ENCODE measurements around the gene PLA2G4A. TPM values are rescaled to one million over a fixed set of nuclear protein-coding genes. Genes with fewer than 3 reads are reported as not detected.

PLA2G4A gene
- total RNA-seq, 6 experiments from 2014 or later, result 0.25 to 0.90 (median 0.45) TPM

DNA sequence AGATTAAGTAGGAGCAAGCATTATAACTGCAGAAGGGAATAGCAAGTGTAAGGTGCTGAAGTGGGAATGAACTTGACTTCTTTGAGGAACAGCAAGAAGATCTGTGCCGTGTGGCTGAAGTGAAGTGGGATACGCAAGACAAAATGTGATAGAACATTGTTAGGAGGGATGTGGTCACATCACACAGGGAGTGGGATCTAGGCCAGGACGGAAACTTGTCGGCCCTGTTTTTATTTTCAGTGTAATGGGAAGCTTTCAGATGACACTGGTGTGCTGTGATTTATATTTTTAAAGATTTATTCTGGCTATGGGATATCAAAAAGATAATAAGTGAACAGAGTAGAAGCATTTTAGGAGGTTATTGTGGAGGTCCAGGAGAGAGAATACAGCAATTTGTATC lies 116.4 kb downstream of the PLA2G4A start:
- H3K27me3 Mint-ChIP-seq (ENCODE audit: insufficient read depth), result peaks cover 3% of the 10 kb centered on the region
- TF ChIP-seq, protein P1, sequence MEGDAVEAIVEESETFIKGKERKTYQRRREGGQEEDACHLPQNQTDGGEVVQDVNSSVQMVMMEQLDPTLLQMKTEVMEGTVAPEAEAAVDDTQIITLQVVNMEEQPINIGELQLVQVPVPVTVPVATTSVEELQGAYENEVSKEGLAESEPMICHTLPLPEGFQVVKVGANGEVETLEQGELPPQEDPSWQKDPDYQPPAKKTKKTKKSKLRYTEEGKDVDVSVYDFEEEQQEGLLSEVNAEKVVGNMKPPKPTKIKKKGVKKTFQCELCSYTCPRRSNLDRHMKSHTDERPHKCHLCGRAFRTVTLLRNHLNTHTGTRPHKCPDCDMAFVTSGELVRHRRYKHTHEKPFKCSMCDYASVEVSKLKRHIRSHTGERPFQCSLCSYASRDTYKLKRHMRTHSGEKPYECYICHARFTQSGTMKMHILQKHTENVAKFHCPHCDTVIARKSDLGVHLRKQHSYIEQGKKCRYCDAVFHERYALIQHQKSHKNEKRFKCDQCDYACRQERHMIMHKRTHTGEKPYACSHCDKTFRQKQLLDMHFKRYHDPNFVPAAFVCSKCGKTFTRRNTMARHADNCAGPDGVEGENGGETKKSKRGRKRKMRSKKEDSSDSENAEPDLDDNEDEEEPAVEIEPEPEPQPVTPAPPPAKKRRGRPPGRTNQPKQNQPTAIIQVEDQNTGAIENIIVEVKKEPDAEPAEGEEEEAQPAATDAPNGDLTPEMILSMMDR (IDR thresholded peaks at IDR 0.05), result no peak
- no peak overlapping the region for H3K27ac Mint-ChIP-seq
- no peaks in the 10 kb centered on the region for H3K36me3 Mint-ChIP-seq (ENCODE audit: low read depth)
- no peak overlapping the region for H3K4me3 Mint-ChIP-seq
- DNase-seq, result no peak
- H3K4me1 Mint-ChIP-seq (ENCODE audit: low read depth), result no peaks in the 10 kb centered on the region
- no peaks in the 10 kb centered on the region for H3K9me3 Mint-ChIP-seq

DNA sequence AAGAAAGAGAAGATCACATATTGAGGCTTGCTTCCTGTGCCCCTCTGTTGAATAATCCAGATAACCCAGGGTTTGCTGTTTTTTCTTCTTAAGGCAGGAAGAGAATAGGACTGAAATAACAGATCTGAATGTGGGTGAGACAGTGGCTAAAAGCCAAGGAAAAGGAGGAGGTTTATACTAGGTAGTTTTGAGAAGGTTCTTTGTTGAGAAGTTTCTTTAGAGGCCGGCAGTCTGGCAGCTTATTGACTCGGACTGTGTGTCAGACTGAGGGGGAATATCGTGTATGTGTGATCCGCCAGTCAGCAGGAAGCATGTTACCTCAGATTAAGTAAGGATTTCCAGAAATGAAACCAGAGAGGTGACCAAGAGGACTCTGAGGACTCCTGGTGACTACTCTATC lies 119.8 kb downstream of the PLA2G4A start:
- no peaks in the 10 kb centered on the region for H3K4me1 Mint-ChIP-seq (ENCODE audit: low read depth)
- no peak for DNase-seq
- H3K27me3 Mint-ChIP-seq (ENCODE audit: insufficient read depth), result peaks cover 4% of the 10 kb centered on the region
- H3K4me3 Mint-ChIP-seq, result no peak overlapping the region
- TF ChIP-seq, protein P1 (IDR thresholded peaks at IDR 0.05), result no peak
- H3K27ac Mint-ChIP-seq, result no peak overlapping the region
- no peaks in the 10 kb centered on the region for H3K9me3 Mint-ChIP-seq
- H3K36me3 Mint-ChIP-seq (ENCODE audit: low read depth), result no peaks in the 10 kb centered on the region

DNA sequence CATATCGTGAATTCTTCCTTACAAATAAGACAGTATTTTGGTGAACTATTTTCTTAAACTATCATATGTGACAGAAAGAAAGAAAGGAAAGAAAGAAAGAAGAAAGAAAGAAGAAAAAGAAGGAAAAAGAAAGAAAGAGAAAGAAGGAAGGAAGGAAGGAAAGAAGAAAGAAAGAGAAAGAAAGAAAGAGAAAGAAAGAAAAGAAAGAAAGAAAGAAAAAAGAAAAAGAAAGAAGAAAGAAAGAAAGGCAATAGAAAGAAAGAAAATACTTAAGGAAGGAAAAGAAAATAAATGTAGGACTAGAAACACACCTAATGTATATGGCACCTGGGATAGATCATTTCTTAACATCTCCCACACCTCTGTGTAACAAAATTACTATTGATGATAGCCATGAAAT lies 120.4 kb downstream of the PLA2G4A start:
- no peak overlapping the region for H3K27ac Mint-ChIP-seq
- DNase-seq, result no peak
- H3K27me3 Mint-ChIP-seq (ENCODE audit: insufficient read depth), result peaks cover 4% of the 10 kb centered on the region
- no peaks in the 10 kb centered on the region for H3K9me3 Mint-ChIP-seq
- no peak overlapping the region for H3K4me3 Mint-ChIP-seq
- TF ChIP-seq, protein P1 (IDR thresholded peaks at IDR 0.05), result no peak
- H3K36me3 Mint-ChIP-seq (ENCODE audit: low read depth), result no peaks in the 10 kb centered on the region
- H3K4me1 Mint-ChIP-seq (ENCODE audit: low read depth), result no peaks in the 10 kb centered on the region

DNA sequence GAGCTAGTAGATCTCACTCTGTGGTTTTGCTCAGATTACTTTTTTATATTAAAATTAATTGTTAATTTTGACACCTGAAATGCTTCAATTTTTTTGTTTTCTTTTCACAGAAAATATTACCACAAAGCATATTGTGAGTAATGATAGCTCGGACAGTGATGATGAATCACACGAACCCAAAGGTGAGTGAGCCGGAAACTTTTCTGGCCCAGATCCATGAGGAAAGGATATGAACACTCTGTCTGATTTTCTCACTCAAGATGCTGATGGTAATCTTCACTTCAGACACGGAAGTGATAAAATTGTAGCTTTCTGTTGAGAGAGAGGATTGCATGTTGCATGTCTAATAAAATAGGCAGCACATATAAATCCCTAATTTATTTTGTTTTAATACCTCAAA lies 121.8 kb downstream of the PLA2G4A start:
- no peaks in the 10 kb centered on the region for H3K36me3 Mint-ChIP-seq (ENCODE audit: low read depth)
- no peaks in the 10 kb centered on the region for H3K4me1 Mint-ChIP-seq (ENCODE audit: low read depth)
- H3K9me3 Mint-ChIP-seq, result no peaks in the 10 kb centered on the region
- TF ChIP-seq, protein P1 (IDR thresholded peaks at IDR 0.05), result no peak
- no peak for DNase-seq
- no peak overlapping the region for H3K4me3 Mint-ChIP-seq
- H3K27me3 Mint-ChIP-seq (ENCODE audit: insufficient read depth), result peaks cover 2% of the 10 kb centered on the region
- H3K27ac Mint-ChIP-seq, result no peak overlapping the region

DNA sequence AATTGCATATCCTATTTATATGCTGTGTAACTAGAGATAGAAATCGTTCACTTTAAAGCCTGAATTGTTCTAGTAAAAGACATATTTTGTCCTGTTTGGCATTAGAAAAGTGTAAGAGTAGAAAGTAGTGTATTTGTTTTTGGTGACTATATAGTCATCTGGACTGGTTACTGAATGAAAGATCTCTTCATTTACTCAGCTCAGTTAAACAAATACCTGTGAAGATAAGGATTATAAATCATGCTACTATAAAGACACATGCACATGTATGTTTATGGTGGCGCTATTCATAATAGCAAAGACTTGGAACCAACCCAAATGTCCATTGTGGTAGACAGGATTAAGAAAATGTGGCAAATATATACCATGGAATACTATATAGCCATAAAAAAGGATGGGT lies 125.1 kb downstream of the PLA2G4A start:
- Mint-ChIP-seq H3K9me3 (no peaks in the 10 kb centered on the region), H3K4me3 (no peak overlapping the region), H3K27me3 (ENCODE audit: insufficient read depth) (peaks cover 2% of the 10 kb centered on the region), H3K27ac (no peak overlapping the region), H3K36me3 (ENCODE audit: low read depth) (no peaks in the 10 kb centered on the region), H3K4me1 (ENCODE audit: low read depth) (peaks cover 6% of the 10 kb centered on the region; the same call in 1 of the 2 replicates)
- DNase-seq, result no peak
- TF ChIP-seq, protein P1 (IDR thresholded peaks at IDR 0.05), result no peak

DNA sequence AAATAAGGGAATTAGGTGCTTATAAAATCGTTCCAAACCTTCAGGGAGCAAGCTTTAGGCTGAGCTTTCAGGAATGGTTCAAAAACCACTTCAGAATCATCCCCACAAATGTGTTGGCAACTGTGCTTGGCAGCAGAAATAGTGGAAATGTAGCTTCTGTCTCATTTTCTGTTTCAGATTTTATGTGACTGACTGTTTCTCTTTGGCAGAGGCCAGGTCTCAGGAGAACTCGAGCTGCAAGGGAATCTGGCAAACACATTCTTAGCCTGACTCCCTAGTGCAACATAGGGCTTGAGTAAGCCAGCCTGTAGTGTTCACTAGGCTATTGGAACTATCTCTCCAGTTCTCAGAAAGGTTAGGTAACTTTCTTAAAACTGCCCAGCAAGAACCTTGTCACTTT lies 128.6 kb downstream of the PLA2G4A start:
- TF ChIP-seq, protein P1 (IDR thresholded peaks at IDR 0.05), result no peak
- no peak for DNase-seq
- no peaks in the 10 kb centered on the region for H3K9me3 Mint-ChIP-seq
- no peaks in the 10 kb centered on the region for H3K36me3 Mint-ChIP-seq (ENCODE audit: low read depth)
- H3K4me1 Mint-ChIP-seq (ENCODE audit: low read depth), result peaks cover 8% of the 10 kb centered on the region; the same call in 1 of the 2 replicates
- H3K27me3 Mint-ChIP-seq (ENCODE audit: insufficient read depth), result no peaks in the 10 kb centered on the region
- H3K27ac Mint-ChIP-seq, result no peak overlapping the region
- no peak overlapping the region for H3K4me3 Mint-ChIP-seq

All from HFFc6 (cell line).